PC-9 (cell line): Measurements from ENCODE around the gene CD209. TPM values are rescaled to one million over a fixed set of nuclear protein-coding genes. Genes with fewer than 3 reads are reported as not detected.

Experiments used
- BruUV-seq: library from RNA; stranded (reverse); fragments of 400-500 nt; replicated peaks from 2 replicates; lab custom pipeline; 2021; lab: Mats Ljungman, UMichigan
- CTCF ChIA-PET: fragments of 300-600 bp; sonication (Branson Sonifier 250); formaldehyde crosslinking; loops from one replicate; lab custom pipeline; 2022; ENCODE audit warnings: antibody characterized with exemption; lab: Charles Lee
- POLR2A ChIA-PET: fragments of 300-600 bp; sonication (Branson Sonifier 250); formaldehyde crosslinking; loops from one replicate; lab custom pipeline; 2022; ENCODE audit warnings: antibody characterized with exemption; ENCODE audit not compliant: unreplicated experiment; lab: Charles Lee
- DNase-seq, 2 experiments: peaks; one replicate each; pipeline versions ENCODE4 v3.0.0 to v3.0.0-alpha.2; 2015 to 2022; ENCODE audit warnings: mixed read lengths in 1 of 2
- H2AFZ ChIP-seq: fragments of 200-600 bp; sonication (generic); 2 replicates; pipeline ENCODE4 v1.8.1; 2017; ENCODE audit warnings: antibody characterized with exemption
- H3F3A ChIP-seq: fragments of 200-600 bp; sonication (generic); 2 replicates; pipeline ENCODE4 v1.8.1; 2017; ENCODE audit warnings: antibody characterized with exemption, mild to moderate bottlenecking, low read depth; ENCODE audit not compliant: insufficient read depth
- H3K27ac ChIP-seq: fragments of 200-600 bp; sonication (generic); 2 replicates; pipeline ENCODE4 v1.6.1; 2016; ENCODE audit warnings: mixed run types
- H3K27me3 ChIP-seq: fragments of 200-600 bp; sonication (generic); 2 replicates; pipeline ENCODE4 v1.6.1; 2016; ENCODE audit warnings: low read depth, mixed run types; ENCODE audit not compliant: insufficient read depth
- H3K36me3 ChIP-seq: fragments of 200-600 bp; sonication (generic); 2 replicates; pipeline ENCODE4 v1.6.1; 2016; ENCODE audit warnings: low read depth, mixed run types
- H3K4me1 ChIP-seq: fragments of 200-600 bp; sonication (generic); replicated peaks from 2 replicates; pipeline ENCODE4 v1.6.1; 2016; ENCODE audit warnings: mixed run types; ENCODE audit not compliant: insufficient read depth
- H3K4me2 ChIP-seq: fragments of 200-600 bp; sonication (generic); 2 replicates; pipeline ENCODE4 v1.6.1; 2017; ENCODE audit warnings: mixed run types
- H3K4me3 ChIP-seq: fragments of 200-600 bp; sonication (generic); 2 replicates; pipeline ENCODE4 v1.6.1; 2016; ENCODE audit warnings: mixed run types
- H3K79me2 ChIP-seq: fragments of 200-600 bp; sonication (generic); 2 replicates; pipeline ENCODE4 v1.6.1; 2017; ENCODE audit warnings: low read depth, mixed run types
- H3K9me2 ChIP-seq: fragments of 200-600 bp; sonication (generic); 2 replicates; pipeline ENCODE4 v1.8.1; 2017; ENCODE audit warnings: mild to moderate bottlenecking; ENCODE audit not compliant: insufficient read depth
- H3K9me3 ChIP-seq: fragments of 200-600 bp; sonication (generic); 2 replicates; pipeline ENCODE4 v1.8.1; 2016; ENCODE audit warnings: low read depth; ENCODE audit not compliant: insufficient read depth
- H4K20me1 ChIP-seq: fragments of 200-600 bp; sonication (generic); 2 replicates; pipeline ENCODE4 v1.8.1; 2017; ENCODE audit not compliant: insufficient read depth
- EZH2 ChIP-seq: fragments of 200-600 bp; sonication (generic); IDR thresholded peaks from 2 replicates; pipeline ENCODE4 v1.8.0; 2017; ENCODE audit warnings: antibody characterized with exemption, low read depth
- intact Hi-C: fragments of 100-400 bp; cut with micrococcal nuclease; formaldehyde crosslinking; loops from one replicate; pipeline ENCODE4 v1.10.0; 2022; ENCODE audit not compliant: unreplicated experiment
- total RNA-seq: library from RNA; stranded (reverse); gene quantifications from 2 replicates; pipeline ENCODE4 v1.2.3, GENCODE V29; 2021
- TF ChIP-seq, protein P1 (sequence below): fragments of 200-600 bp; sonication (generic); conservative IDR thresholded peaks from 2 replicates; pipeline ENCODE4 v1.6.1; 2017; ENCODE audit warnings: mixed run types, antibody characterized with exemption, mild to moderate bottlenecking, moderate library complexity

The CD209 gene
- total RNA-seq, 1 experiment from 2014 or later, result not detected

DNA sequence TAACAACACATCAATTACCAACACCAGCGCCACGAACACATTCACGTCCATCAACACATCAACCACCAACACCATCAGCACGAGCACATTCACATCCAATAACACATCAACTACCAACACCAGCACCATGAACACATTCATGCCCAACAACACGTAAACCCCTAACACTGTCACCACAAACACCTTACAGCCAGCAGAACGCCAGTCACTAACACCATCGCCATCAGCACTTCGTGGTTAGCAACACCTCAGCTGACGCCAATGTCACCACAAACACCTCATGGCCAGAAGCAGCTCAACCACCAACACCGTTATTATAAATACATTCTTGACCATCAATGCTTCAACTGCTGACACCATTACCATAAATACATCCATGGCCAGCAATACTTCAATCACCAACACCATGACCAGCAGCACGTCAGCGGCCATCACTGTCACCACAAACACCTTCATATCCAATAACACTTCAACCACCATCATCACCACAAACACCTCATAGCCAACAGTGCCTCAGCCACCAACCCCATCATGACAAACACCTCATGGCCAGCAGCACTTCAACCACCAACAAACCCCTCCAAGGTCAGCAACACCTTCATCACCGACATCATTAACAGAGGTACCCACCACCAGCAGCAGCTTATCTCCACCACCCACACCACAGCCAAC is 54.8 kb downstream of the CD209 start:
- POLR2A ChIA-PET, result no interaction called here

DNA sequence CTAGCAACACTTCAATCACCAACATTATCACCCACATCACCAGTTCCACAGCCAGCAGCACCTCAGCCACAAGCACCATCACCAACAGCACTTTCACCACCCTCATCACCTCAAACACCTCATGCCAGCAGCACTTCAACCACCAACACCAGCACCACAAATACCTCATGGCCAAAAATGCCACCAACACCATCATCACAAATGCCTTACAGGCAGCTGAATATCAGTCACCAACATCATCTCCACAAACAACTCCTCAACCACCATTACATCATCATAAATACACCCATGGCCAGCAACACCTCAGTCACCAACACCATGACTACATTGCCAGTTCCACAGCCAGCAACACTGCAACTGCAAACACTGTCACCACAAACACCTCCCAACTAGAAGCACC is 55.8 kb downstream of the CD209 start:
- TF ChIP-seq, protein P1, sequence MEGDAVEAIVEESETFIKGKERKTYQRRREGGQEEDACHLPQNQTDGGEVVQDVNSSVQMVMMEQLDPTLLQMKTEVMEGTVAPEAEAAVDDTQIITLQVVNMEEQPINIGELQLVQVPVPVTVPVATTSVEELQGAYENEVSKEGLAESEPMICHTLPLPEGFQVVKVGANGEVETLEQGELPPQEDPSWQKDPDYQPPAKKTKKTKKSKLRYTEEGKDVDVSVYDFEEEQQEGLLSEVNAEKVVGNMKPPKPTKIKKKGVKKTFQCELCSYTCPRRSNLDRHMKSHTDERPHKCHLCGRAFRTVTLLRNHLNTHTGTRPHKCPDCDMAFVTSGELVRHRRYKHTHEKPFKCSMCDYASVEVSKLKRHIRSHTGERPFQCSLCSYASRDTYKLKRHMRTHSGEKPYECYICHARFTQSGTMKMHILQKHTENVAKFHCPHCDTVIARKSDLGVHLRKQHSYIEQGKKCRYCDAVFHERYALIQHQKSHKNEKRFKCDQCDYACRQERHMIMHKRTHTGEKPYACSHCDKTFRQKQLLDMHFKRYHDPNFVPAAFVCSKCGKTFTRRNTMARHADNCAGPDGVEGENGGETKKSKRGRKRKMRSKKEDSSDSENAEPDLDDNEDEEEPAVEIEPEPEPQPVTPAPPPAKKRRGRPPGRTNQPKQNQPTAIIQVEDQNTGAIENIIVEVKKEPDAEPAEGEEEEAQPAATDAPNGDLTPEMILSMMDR, result no peak
- no peak for TF ChIP-seq EZH2
- BruUV-seq, result no TSS peak
- no peaks in the 10 kb centered on the region for H3K9me2 ChIP-seq

More for the DNA sequence above, 54.8 kb downstream of the CD209 start:
- Histone ChIP-seq H4K20me1 (no peaks in the 10 kb centered on the region), H3K4me1 (no peaks in the 10 kb centered on the region), H3K36me3 (no peaks in the 10 kb centered on the region), H3K27ac (no peak overlapping the region), H3K27me3 (peaks cover 66% of the 10 kb centered on the region), H3K9me2 (no peaks in the 10 kb centered on the region), H3K4me2 (no peak overlapping the region), H3F3A (no peaks in the 10 kb centered on the region), H3K4me3 (no peak overlapping the region), H3K9me3 (no peaks in the 10 kb centered on the region), H3K79me2 (no peaks in the 10 kb centered on the region), H2AFZ (no peak overlapping the region)
- CTCF ChIA-PET, result no interaction called here
- DNase-seq, result no peak
- TF ChIP-seq, protein P1, result no peak
- intact Hi-C loops, result no loop called here
- BruUV-seq, result no TSS peak

DNA sequence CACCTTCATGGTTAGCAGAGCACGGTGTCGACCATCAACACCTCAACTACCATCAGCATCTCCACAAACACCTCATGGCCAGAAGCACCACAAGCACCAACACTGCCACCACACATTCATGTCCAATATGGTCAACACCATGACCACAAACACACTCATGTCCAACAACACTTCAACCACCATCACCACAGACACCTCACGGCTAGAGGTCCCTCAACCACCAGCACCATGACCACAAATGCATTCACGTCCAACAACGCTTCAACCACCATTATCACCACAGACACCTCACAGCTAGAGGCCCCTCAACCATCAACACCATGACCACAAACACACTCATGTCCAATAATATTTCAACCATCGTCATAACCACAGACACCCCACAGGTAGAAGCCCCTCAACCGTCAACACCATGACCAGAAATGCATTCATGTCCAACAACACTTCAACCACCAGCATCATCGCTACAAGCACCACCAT is 56.5 kb downstream of the CD209 start:
- H3K27me3 ChIP-seq, result peaks cover 51% of the 10 kb centered on the region
- POLR2A ChIA-PET, result interaction anchor here (0.6 kb wide), 1 partner anchor 575 kb away, joined by 17 read pairs; no protein-coding TSS in a partner anchor
- intact Hi-C loops, result no loop called here
- H3K79me2 ChIP-seq, result no peaks in the 10 kb centered on the region
- no peak for DNase-seq
- no peak overlapping the region for H2AFZ ChIP-seq
- peaks cover 1% of the 10 kb centered on the region; the same call in 1 of the 2 replicates for H3K4me1 ChIP-seq
- TF ChIP-seq EZH2, result no peak
- TF ChIP-seq, protein P1, result no peak
- no peak overlapping the region for H3K4me2 ChIP-seq
- CTCF ChIA-PET, result no interaction called here
- H3K9me3 ChIP-seq, result no peaks in the 10 kb centered on the region
- H3K4me3 ChIP-seq, result no peak overlapping the region
- no peaks in the 10 kb centered on the region for H3K36me3 ChIP-seq
- H3F3A ChIP-seq, result no peaks in the 10 kb centered on the region; the same call in 1 of the 2 replicates
- H3K9me2 ChIP-seq, result no peaks in the 10 kb centered on the region
- H3K27ac ChIP-seq, result no peak overlapping the region
- peaks cover 4% of the 10 kb centered on the region for H4K20me1 ChIP-seq
- BruUV-seq, result no TSS peak

More for the DNA sequence above, 55.8 kb downstream of the CD209 start:
- no peak for DNase-seq
- ChIA-PET POLR2A (no interaction called here), CTCF (no interaction called here)
- H4K20me1 ChIP-seq, result no peaks in the 10 kb centered on the region
- H3K9me3 ChIP-seq, result no peaks in the 10 kb centered on the region
- peaks cover 56% of the 10 kb centered on the region for H3K27me3 ChIP-seq
- no peak overlapping the region for H3K4me3 ChIP-seq
- no peaks in the 10 kb centered on the region for H3K36me3 ChIP-seq
- H3K4me1 ChIP-seq, result no peaks in the 10 kb centered on the region
- H3K4me2 ChIP-seq, result no peak overlapping the region
- H3K27ac ChIP-seq, result no peak overlapping the region
- no peak overlapping the region for H2AFZ ChIP-seq
- intact Hi-C loops, result no loop called here
- no peaks in the 10 kb centered on the region; the same call in 1 of the 2 replicates for H3F3A ChIP-seq
- no peaks in the 10 kb centered on the region for H3K79me2 ChIP-seq

Other genes starting within 250 kb of the CD209 start
- gene ZNF358, start 231.4 kb downstream of the CD209 start, total RNA-seq, result 60.7 and 85.3 TPM in 2 replicates
- gene MCOLN1, start 224.9 kb downstream of the CD209 start, total RNA-seq, result 10.4 and 16.0 TPM in 2 replicates
- gene PNPLA6, start 211.8 kb downstream of the CD209 start, total RNA-seq, result 121 and 139 TPM in 2 replicates
- gene CAMSAP3, start 151.7 kb downstream of the CD209 start, total RNA-seq, result 25.9 and 27.8 TPM in 2 replicates
- gene XAB2, start 118.0 kb downstream of the CD209 start, total RNA-seq, result 44.9 and 51.3 TPM in 2 replicates
- gene PET100, start 117.7 kb downstream of the CD209 start, total RNA-seq, result 149 and 222 TPM in 2 replicates
- gene PCP2, start 113.8 kb downstream of the CD209 start, total RNA-seq, result 0.92 and 1.0 TPM in 2 replicates
- gene STXBP2, start 110.4 kb downstream of the CD209 start, total RNA-seq, result 148 and 201 TPM in 2 replicates
- not detected in 2 replicates for gene RETN, start 78.5 kb downstream of the CD209 start, total RNA-seq
- not detected in 2 replicates for gene MCEMP1, start 70.4 kb downstream of the CD209 start, total RNA-seq
- gene TRAPPC5, start 66.7 kb downstream of the CD209 start, total RNA-seq, result 81.2 and 103 TPM in 2 replicates
- not detected in 2 replicates for gene FCER2, start 45.4 kb downstream of the CD209 start, total RNA-seq
- gene CLEC4G, start 15.4 kb downstream of the CD209 start, total RNA-seq, result not detected in 2 replicates
- gene CLEC4M, start 15.7 kb upstream of the CD209 start, total RNA-seq, result not detected in 2 replicates
- gene EVI5L, start 82.7 kb upstream of the CD209 start, total RNA-seq, result 13.1 and 19.2 TPM in 2 replicates
- gene PRR36, start 126.9 kb upstream of the CD209 start, total RNA-seq, result 12.9 and 20.3 TPM in 2 replicates
- 24.1 and 24.4 TPM in 2 replicates for gene LRRC8E, start 141.0 kb upstream of the CD209 start, total RNA-seq
- gene MAP2K7, start 156.3 kb upstream of the CD209 start, total RNA-seq, result 52.4 and 54.0 TPM in 2 replicates
- gene TGFBR3L, start 167.3 kb upstream of the CD209 start, total RNA-seq, result 2.0 and 2.3 TPM in 2 replicates
- gene SNAPC2, start 172.8 kb upstream of the CD209 start, total RNA-seq, result 37.5 and 42.1 TPM in 2 replicates
- 54.5 and 71.2 TPM in 2 replicates for gene CTXN1, start 178.6 kb upstream of the CD209 start, total RNA-seq
- gene TIMM44, start 196.1 kb upstream of the CD209 start, total RNA-seq, result 72.8 and 74.6 TPM in 2 replicates